GM12878 (cell line): ENCODE results near the gene ENOX1. TPM values are rescaled to one million over a fixed set of nuclear protein-coding genes. Genes with fewer than 3 reads are reported as not detected.

Source experiments
- ATAC-seq: fragments of 200-7000 bp; cut with Tn5 transposase; 3 replicates; pipeline ENCODE4 v1.9.1; 2020; ENCODE audit warnings: mild to moderate bottlenecking, moderate library complexity
- BruUV-seq: library from RNA; stranded (reverse); fragments of 400-500 nt; replicated peaks from 2 replicates; lab custom pipeline; 2021; lab: Mats Ljungman, UMichigan
- CTCF ChIA-PET: fragments of 300-600 bp; sonication (Branson Sonifier 250); formaldehyde crosslinking; extraction: SDS; loops from one replicate; lab custom pipeline; 2021; ENCODE audit warnings: inconsistent platforms; lab: Yijun Ruan, JAX
- POLR2A ChIA-PET: fragments of 350-600 bp; formaldehyde crosslinking; extraction: SDS; loops from one replicate; lab custom pipeline; 2021; ENCODE audit warnings: inconsistent platforms; lab: Charles Lee
- RAD21 ChIA-PET: fragments of 300-600 bp; sonication (Branson Sonifier 250); formaldehyde crosslinking; loops from one replicate; lab custom pipeline; 2023; ENCODE audit warnings: antibody characterized with exemption; ENCODE audit not compliant: unreplicated experiment; lab: Charles Lee
- SMC1A ChIA-PET: fragments of 300-600 bp; sonication (Branson Sonifier 250); formaldehyde crosslinking; loops from one replicate; lab custom pipeline; 2023; ENCODE audit not compliant: unreplicated experiment, uncharacterized antibody; lab: Charles Lee
- DNase-seq: peaks from one replicate; pipeline ENCODE4 v3.0.0-alpha.2; 2011; ENCODE audit warnings: low read depth, low spot score
- FAIRE-seq: peaks from 3 replicates; lab custom pipeline; 2011; peaks lifted over from hg19 to GRCh38; lab: Jason Lieb, UNC
- H2AFZ ChIP-seq: 2 replicates; pipeline ENCODE4 v1.6.0; 2011; ENCODE audit warnings: low read depth, low read length, control low read depth; ENCODE audit not compliant: control insufficient read depth
- H3K27ac ChIP-seq: 2 replicates; pipeline ENCODE4 v1.5.1; 2011; ENCODE audit warnings: control low read depth; ENCODE audit not compliant: control insufficient read depth, insufficient read depth
- H3K27me3 ChIP-seq, 2 experiments: replicated peaks in 1 of 2; 2 replicates each; pipeline versions ENCODE4 v1.6.0 to v1.6.1; 2011; ENCODE audit warnings: low read length in 1 of 2; ENCODE audit not compliant: control insufficient read depth in 2 of 2, insufficient read depth in 2 of 2
- H3K36me3 ChIP-seq, 2 experiments: 2 replicates each; pipeline ENCODE4 v1.5.1; 2011; ENCODE audit warnings: low read length in 1 of 2; ENCODE audit not compliant: control insufficient read depth in 2 of 2, insufficient read depth in 2 of 2
- H3K4me1 ChIP-seq: 2 replicates; pipeline ENCODE4 v1.6.1; 2011; ENCODE audit warnings: mild to moderate bottlenecking, low read length, moderate library complexity, mixed read lengths; ENCODE audit not compliant: control insufficient read depth, insufficient read depth
- H3K4me2 ChIP-seq: 2 replicates; pipeline ENCODE4 v1.6.0; 2011; ENCODE audit warnings: control low read depth; ENCODE audit not compliant: control insufficient read depth, insufficient read depth
- H3K4me3 ChIP-seq: fragments of 200-600 bp; sonication (generic); 2 replicates; pipeline ENCODE4 v1.5.1; 2016
- H3K79me2 ChIP-seq: 2 replicates; pipeline ENCODE4 v1.6.0; 2011; ENCODE audit warnings: low read length; ENCODE audit not compliant: control insufficient read depth, insufficient read depth
- H3K9ac ChIP-seq: 2 replicates; pipeline ENCODE4 v1.8.0; 2011; ENCODE audit warnings: low read length, control low read depth, mixed read lengths; ENCODE audit not compliant: control insufficient read depth, insufficient read depth
- H3K9me3 ChIP-seq: replicated peaks from 3 replicates; pipeline ENCODE4 v1.5.1; 2011; ENCODE audit warnings: mild to moderate bottlenecking, low read length; ENCODE audit not compliant: control insufficient read depth, insufficient read depth
- H4K20me1 ChIP-seq: 2 replicates; pipeline ENCODE4 v1.6.0; 2011; ENCODE audit not compliant: control insufficient read depth, insufficient read depth
- ASH2L ChIP-seq: fragments of 300-600, 200-600 bp; sonication (generic); IDR thresholded peaks from 2 replicates; pipeline ENCODE4 v1.6.1; 2017; ENCODE audit warnings: low read depth, mild to moderate bottlenecking, borderline replicate concordance
- CHD4 ChIP-seq: fragments of 200-600 bp; sonication (generic); IDR thresholded peaks from 2 replicates; pipeline ENCODE4 v1.6.1; 2016; ENCODE audit warnings: mild to moderate bottlenecking
- EGR1 ChIP-seq, 2 experiments: IDR thresholded peaks; 1 replicate in 1 of 2; 2 replicates in 1 of 2; pipeline ENCODE4 v1.6.1; 2011 to 2012; ENCODE audit warnings: low read depth in 2 of 2, low read length in 2 of 2, borderline replicate concordance in 1 of 2, mild to moderate bottlenecking in 1 of 2, moderate library complexity in 1 of 2
- JUNB ChIP-seq: IDR thresholded peaks from 2 replicates; pipeline ENCODE4 v1.6.1; 2016; ENCODE audit warnings: antibody characterized with exemption, mild to moderate bottlenecking
- MTA3 ChIP-seq: IDR thresholded peaks from 2 replicates; pipeline ENCODE4 v1.6.1; 2012; ENCODE audit warnings: low read length, inconsistent platforms, borderline replicate concordance
- RB1 ChIP-seq: fragments of 450-650 bp; formaldehyde crosslinking; IDR thresholded peaks from 2 replicates; pipeline ENCODE4 v1.6.1; 2017; ENCODE audit warnings: mild to moderate bottlenecking, borderline replicate concordance
- SIX5 ChIP-seq: IDR thresholded peaks from 2 replicates; pipeline ENCODE4 v1.6.1; 2011; ENCODE audit warnings: mild to moderate bottlenecking, low read depth, low read length, moderate library complexity; ENCODE audit not compliant: severe bottlenecking
- ZBTB11 ChIP-seq: fragments of 450-650 bp; formaldehyde crosslinking; IDR thresholded peaks from 2 replicates; pipeline ENCODE4 v1.5.0; 2022; ENCODE audit warnings: mild to moderate bottlenecking, missing genetic modification characterization
- ZBTB40 ChIP-seq: fragments of 450-650 bp; IDR thresholded peaks from 2 replicates; pipeline ENCODE4 v1.6.1; 2016; ENCODE audit warnings: mild to moderate bottlenecking, moderate library complexity, borderline replicate concordance
- WGBS: methylation state at CpG from one replicate; pipeline ENCODE4 v1.1.6; 2016; ENCODE audit warnings: low lambda C conversion rate; ENCODE audit not compliant: insufficient replicate concordance, insufficient coverage; ENCODE audit errors: missing lambda C conversion rate; 5-methylcytosine and 5-hydroxymethylcytosine counted together
- in situ Hi-C: fragments of 300-500 bp; cut with MboI; formaldehyde crosslinking; loops from 9 replicates; pipeline ENCODE4 v1.14.3; 2018; ENCODE audit warnings: mixed read lengths
- intact Hi-C: fragments of 100-400 bp; cut with micrococcal nuclease; formaldehyde crosslinking; loops from one replicate; pipeline ENCODE4 v1.14.2; 2022; ENCODE audit not compliant: unreplicated experiment
- polyA plus RNA-seq, 11 experiments: library from polyadenylated mRNA; depleted of rRNA in 4 of 11; unstranded in 6 of 11; stranded (reverse) in 5 of 11; fragments of >200 nt; fragmentation: Nextera tagmentation in 4 of 11; fragmentation: Illumina TruSeq in 1 of 11; extraction: Ambion mirVana in 4 of 11; extraction: Trizol in 1 of 11; gene quantifications; 1 replicate in 1 of 11; 2 replicates in 10 of 11; pipeline versions ENCODE4 v1.2.1 to v1.2.3, GENCODE V29; 2011 to 2016; ENCODE audit warnings: inconsistent platforms in 2 of 11, missing spikeins in 2 of 11, low read depth in 1 of 11
- total RNA-seq, 4 experiments: library from RNA; depleted of rRNA in 3 of 4; stranded (reverse); fragments of >200 nt in 3 of 4; fragmentation: Illumina TruSeq in 1 of 4; extraction: Trizol in 1 of 4; gene quantifications; 2 replicates each; pipeline versions ENCODE4 v1.2.1 to v1.2.3, GENCODE V29; 2013 to 2021
- TF ChIP-seq, protein P1 (sequence below): IDR thresholded peaks from 2 replicates; pipeline ENCODE4 v1.6.1; 2012; ENCODE audit warnings: low read depth, low read length, improper control_type of control experiment

ENOX1 gene
- total and polyA plus RNA-seq, 10 of the 15 experiments (the other 5 are each of a cell fraction or from before 2014, with no cell fraction given), result 0.11 to 0.26 (median 0.15) TPM

GRCh38 chr13:43757266-43757665, 29.5 kb downstream of the ENOX1 start (continued):
- TF ChIP-seq SIX5, result no peak
- TF ChIP-seq EGR1 (IDR thresholded peaks at IDR 0.05; ENCODE audit: borderline replicate concordance in 1 of 2, low read depth in 2 of 2, low read length in 2 of 2), result no peak

DNA sequence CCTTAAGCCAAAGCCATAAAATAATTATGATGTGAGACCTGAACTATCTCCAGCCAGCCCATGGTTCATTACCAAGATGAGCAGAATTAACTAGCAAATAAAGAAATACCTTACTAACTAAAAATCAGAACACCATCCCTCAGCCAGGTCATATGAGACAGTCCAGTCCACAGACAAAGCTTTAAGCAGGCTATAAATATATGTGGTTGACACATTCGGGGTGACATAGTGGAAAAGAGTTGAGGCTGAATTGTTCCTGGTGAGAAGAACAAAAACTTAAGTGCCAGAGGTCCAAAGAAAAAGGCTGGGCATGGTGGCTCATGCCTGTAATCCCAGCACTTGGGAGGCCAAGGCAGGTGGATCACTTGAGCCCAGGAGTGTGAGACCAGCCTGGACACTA, 30.9 kb downstream of the ENOX1 start:
- no TSS peak for BruUV-seq
- CTCF ChIA-PET, result no interaction called here
- 0% methylated on average over 1 of the region's 1 CpG for WGBS
- no peaks in the 10 kb centered on the region for H3K79me2 ChIP-seq
- no peak overlapping the region for H3K9ac ChIP-seq
- H2AFZ ChIP-seq, result no peak overlapping the region
- DNase-seq, result no peak
- H3K27me3 ChIP-seq, result no peaks in the 10 kb centered on the region
- no peaks in the 10 kb centered on the region for H4K20me1 ChIP-seq
- H3K9me3 ChIP-seq, result no peaks in the 10 kb centered on the region
- no peak overlapping the region for H3K4me2 ChIP-seq
- no peaks in the 10 kb centered on the region for H3K36me3 ChIP-seq
- TF ChIP-seq ZBTB40 (no peak), MTA3 (no peak), CHD4 (no peak), ASH2L (no peak), JUNB (no peak), RB1 (no peak), ZBTB11 (CRISPR knock-in tag) (no peak)
- TF ChIP-seq, protein P1, sequence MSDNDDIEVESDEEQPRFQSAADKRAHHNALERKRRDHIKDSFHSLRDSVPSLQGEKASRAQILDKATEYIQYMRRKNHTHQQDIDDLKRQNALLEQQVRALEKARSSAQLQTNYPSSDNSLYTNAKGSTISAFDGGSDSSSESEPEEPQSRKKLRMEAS, result no peak
- TF ChIP-seq, all 136 proteins: peak for 0
- FAIRE-seq (no peak), ATAC-seq (no peak)
- intact Hi-C loops (no loop called here), in situ Hi-C loops (no loop called here)
- Histone ChIP-seq H3K27ac (no peak overlapping the region), H3K4me1 (no peaks in the 10 kb centered on the region; the same call in 1 of the 2 replicates), H3K4me3 (no peak overlapping the region)
- RAD21 ChIA-PET, result no interaction called here
- SMC1A ChIA-PET, result no interaction called here
- POLR2A ChIA-PET, result no interaction called here
